K562 (cell line): ENCODE data around the gene TDRKH. TPM values are rescaled to one million over a fixed set of nuclear protein-coding genes. Genes with fewer than 3 reads are reported as not detected.

ENCODE experiments used
- ATAC-seq: fragments of 200-7000 bp; cut with Tn5 transposase; 3 replicates; pipeline ENCODE4 v1.9.1; 2020; ENCODE audit warnings: moderate library complexity
- BruUV-seq: library from RNA; stranded (reverse); fragments of 400-500 nt; replicated peaks from 2 replicates; lab custom pipeline; 2021; lab: Mats Ljungman, UMichigan
- CTCF ChIA-PET: fragments of 300-600 bp; formaldehyde crosslinking; extraction: SDS; loops from one replicate; lab custom pipeline; 2021; ENCODE audit warnings: low intra/inter-chr PET ratio; lab: Yijun Ruan, JAX
- POLR2A ChIA-PET: fragments of 300-600, 350-650 bp; sonication (Branson Sonifier 250); formaldehyde crosslinking; extraction: SDS; loops from one replicate; lab custom pipeline; 2021; ENCODE audit warnings: antibody characterized with exemption, inconsistent platforms; lab: Yijun Ruan, JAX
- DNase-seq, 4 experiments: peaks; one replicate each; pipeline versions ENCODE4 v3.0.0 to v3.0.0-alpha.2; 2011 to 2018; ENCODE audit warnings: low spot score in 3 of 4, mixed read lengths in 3 of 4; ENCODE audit errors: extremely low read depth in 1 of 4
- FAIRE-seq: peaks from 2 replicates; lab custom pipeline; 2011; peaks lifted over from hg19 to GRCh38; lab: Jason Lieb, UNC
- H2AFZ ChIP-seq: 2 replicates; pipeline ENCODE4 v1.6.0; 2011; ENCODE audit warnings: low read depth, low read length, control low read depth, inconsistent platforms
- H3K27ac ChIP-seq: fragments of 200-600 bp; 3 replicates; pipeline ENCODE4 v1.8.0; 2011; ENCODE audit warnings: low read depth, mild to moderate bottlenecking, control low read depth, inconsistent platforms, low read length, moderate library complexity, mixed read lengths; ENCODE audit errors: extremely low read depth
- H3K27me3 ChIP-seq, 2 experiments: fragments of 300-600 bp in 1 of 2; 2 replicates in 1 of 2; 3 replicates in 1 of 2; pipeline versions ENCODE4 v1.6.0 to v1.8.0; 2011; ENCODE audit warnings: inconsistent platforms in 2 of 2, low read length in 2 of 2, mild to moderate bottlenecking in 1 of 2, mixed read lengths in 1 of 2, moderate library complexity in 1 of 2; ENCODE audit not compliant: control insufficient read depth in 2 of 2, insufficient read depth in 2 of 2
- H3K36me3 ChIP-seq: fragments of 300-600 bp; 3 replicates; pipeline ENCODE4 v1.8.0; 2011; ENCODE audit warnings: mild to moderate bottlenecking, low read length, inconsistent platforms; ENCODE audit not compliant: control insufficient read depth, insufficient read depth
- H3K4me1 ChIP-seq, 2 experiments: fragments of 200-600 bp in 1 of 2; replicated peaks in 1 of 2; 2 replicates in 1 of 2; 3 replicates in 1 of 2; pipeline versions ENCODE4 v1.5.1 to v1.8.0; 2011; ENCODE audit warnings: inconsistent platforms in 2 of 2, low read length in 2 of 2, mild to moderate bottlenecking in 1 of 2, mixed read lengths in 1 of 2, moderate library complexity in 1 of 2; ENCODE audit not compliant: control insufficient read depth in 2 of 2, insufficient read depth in 2 of 2
- H3K4me2 ChIP-seq: 2 replicates; pipeline ENCODE4 v1.6.1; 2011; ENCODE audit warnings: low read length, control low read depth, inconsistent platforms, mixed read lengths; ENCODE audit not compliant: insufficient read depth
- H3K4me3 ChIP-seq: fragments of 200-600 bp; sonication (generic), shearing (Covaris generic); 2 replicates; pipeline ENCODE4 v1.5.1; 2016; ENCODE audit warnings: control low read depth, inconsistent platforms
- H3K79me2 ChIP-seq: fragments of 200-600 bp; 3 replicates; pipeline ENCODE4 v1.8.0; 2011; ENCODE audit warnings: low read length, inconsistent platforms; ENCODE audit not compliant: control insufficient read depth, insufficient read depth
- H3K9ac ChIP-seq, 2 experiments: 2 replicates each; pipeline versions ENCODE4 v1.6.0 to v1.6.1; 2011; ENCODE audit warnings: low read depth in 2 of 2, low read length in 2 of 2, control low read depth in 1 of 2, inconsistent platforms in 1 of 2, mild to moderate bottlenecking in 1 of 2, mixed read lengths in 1 of 2; ENCODE audit not compliant: insufficient read depth in 1 of 2
- H3K9me1 ChIP-seq: one replicate; pipeline ENCODE4 v1.6.0; 2011; ENCODE audit warnings: inconsistent platforms, mild to moderate bottlenecking, low read length, moderate library complexity; ENCODE audit not compliant: control insufficient read depth, insufficient read depth
- H3K9me3 ChIP-seq: replicated peaks from 2 replicates; pipeline ENCODE4 v1.5.1; 2011; ENCODE audit warnings: low read depth, low read length, inconsistent platforms; ENCODE audit not compliant: control insufficient read depth, insufficient read depth
- H4K20me1 ChIP-seq: replicated peaks from 2 replicates; pipeline ENCODE4 v1.6.1; 2011; ENCODE audit warnings: low read length, inconsistent platforms, mixed read lengths; ENCODE audit not compliant: control insufficient read depth, insufficient read depth
- DIDO1 ChIP-seq: fragments of 450-650 bp; IDR thresholded peaks from 2 replicates; pipeline ENCODE4 v1.6.1; 2016; ENCODE audit warnings: low read depth, missing biosample characterization, missing genetic modification characterization
- NFE2L1 ChIP-seq: fragments of 450-650 bp; IDR thresholded peaks from 2 replicates; pipeline ENCODE4 v1.6.1; 2016; ENCODE audit warnings: missing genetic modification characterization, low read depth, mild to moderate bottlenecking, missing compliant biosample characterization, moderate library complexity, borderline replicate concordance
- RAD21 ChIP-seq, 2 experiments: fragments of 250-450 bp in 1 of 2; fragments of 450-650 bp in 1 of 2; sonication (Bioruptor Pico) in 1 of 2; formaldehyde crosslinking in 1 of 2; IDR thresholded peaks in 1 of 2; conservative IDR thresholded peaks in 1 of 2; 2 replicates each; pipeline versions ENCODE4 v1.4.0 to v1.8.0; 2020 to 2022; ENCODE audit warnings: mild to moderate bottlenecking in 2 of 2, moderate library complexity in 1 of 2
- RFX7 ChIP-seq: fragments of 250-450 bp; sonication (Bioruptor Pico); IDR thresholded peaks from 2 replicates; pipeline ENCODE4 v1.5.1; 2021; ENCODE audit warnings: mild to moderate bottlenecking
- ZFP36 ChIP-seq: fragments of 150-350 bp; IDR thresholded peaks from 2 replicates; pipeline ENCODE4 v1.6.1; 2018; ENCODE audit warnings: low read length, low read depth; ENCODE audit not compliant: partially characterized antibody
- ZNF696 ChIP-seq: fragments of 250-450 bp; sonication (Bioruptor Pico); conservative IDR thresholded peaks from 2 replicates; pipeline ENCODE4 v1.4.0; 2020; ENCODE audit warnings: mild to moderate bottlenecking, moderate library complexity
- WGBS: fragments of 100-300 bp; shearing (Covaris generic); methylation state at CpG from one replicate; pipeline ENCODE4 v1.1.6; 2016; ENCODE audit warnings: low coverage, mixed read lengths; ENCODE audit not compliant: insufficient coverage; ENCODE audit errors: missing lambda C conversion rate; 5-methylcytosine and 5-hydroxymethylcytosine counted together
- in situ Hi-C: fragments of 300-500 bp; cut with MboI; formaldehyde crosslinking; loops from 4 replicates; pipeline ENCODE4 v1.15.0; 2018; ENCODE audit warnings: inconsistent platforms, mixed read lengths
- intact Hi-C: fragments of 100-400 bp; cut with micrococcal nuclease; formaldehyde crosslinking; loops from 2 replicates; pipeline ENCODE4 v1.14.2; 2022
- polyA plus RNA-seq, 8 experiments: library from polyadenylated mRNA; depleted of rRNA in 4 of 8; stranded (reverse) in 5 of 8; unstranded in 3 of 8; fragments of >200 nt; fragmentation: Nextera tagmentation in 2 of 8; fragmentation: Illumina TruSeq in 1 of 8; extraction: Ambion mirVana in 2 of 8; extraction: Trizol in 1 of 8; gene quantifications; 2 replicates each; pipeline versions ENCODE4 v1.2.1 to v1.2.3, GENCODE V29; 2011 to 2014; ENCODE audit warnings: inconsistent platforms in 1 of 8, missing spikeins in 1 of 8
- total RNA-seq, 7 experiments: library from RNA; depleted of rRNA in 6 of 7; stranded (reverse); fragments of >200 nt in 6 of 7; fragmentation: Illumina TruSeq in 2 of 7; extraction: Trizol in 2 of 7; gene quantifications; 2 replicates each; pipeline versions ENCODE4 v1.2.1 to v1.2.3, GENCODE V29; 2011 to 2021; ENCODE audit warnings: low replicate concordance in 1 of 7

Gene TDRKH
- total and polyA plus RNA-seq, 9 of the 15 experiments (the other 6 are each of a cell fraction or from before 2014, with no cell fraction given) = 4.3 to 21.3 (median 8.4) TPM

DNA sequence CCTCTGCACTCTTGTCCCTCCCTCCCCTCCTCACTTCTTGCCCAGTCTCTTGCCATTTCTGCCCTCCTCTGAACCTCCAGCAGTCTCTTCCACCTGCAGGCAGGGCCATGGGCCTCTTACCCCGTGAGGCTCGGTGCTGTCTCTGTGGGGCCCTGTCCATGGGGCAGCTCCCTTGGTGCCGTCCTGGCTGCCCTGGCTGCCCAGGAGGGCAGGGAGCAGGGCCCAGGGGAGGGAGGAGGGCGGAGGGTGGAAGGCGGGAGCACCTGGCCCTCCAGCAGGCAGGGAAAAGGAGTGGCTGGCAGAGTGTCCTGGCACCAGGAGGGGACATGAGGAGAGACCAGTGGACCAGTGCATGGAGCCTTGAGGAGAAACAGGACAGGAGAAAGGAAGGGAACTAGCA lies 41.3 kb upstream of the TDRKH start, which contains the start of gene RORC:
TSS of gene RORC (minus strand) at position 198 of the 400 bp plus-strand sequence. CDS start at position 160, 38 bp downstream.
- Histone ChIP-seq H3K4me1 (peaks cover 5 to 27% of the 10 kb centered on the region in 2 experiments), H3K9ac (peak within 1 kb of the TSS in 1 of 2 experiments; percentile 85; a peak in 2 of 4 replicates), H3K27ac (no peak within 1 kb of the TSS), H2AFZ (peak within 1 kb of the TSS; percentile 67; the same call in 1 of the 2 replicates), H3K4me3 (no peak within 1 kb of the TSS), H3K36me3 (no peaks in the 10 kb centered on the region), H3K9me3 (no peaks in the 10 kb centered on the region), H3K4me2 (peak within 1 kb of the TSS; percentile 49), H3K27me3 (no peaks in the 10 kb centered on the region; a peak in 2 of 5 replicates)
- intact Hi-C loops (no loop called here), in situ Hi-C loops (loop anchor here (5.0 kb wide), 1 partner anchor 134 kb away; no protein-coding TSS in a partner anchor)
- no peak for FAIRE-seq
- POLR2A ChIA-PET = interaction anchor here (0.5 kb wide), 1 partner anchor 252 kb away, joined by 3 read pairs; no protein-coding TSS in a partner anchor
- DNase-seq = no peak
- TF ChIP-seq DIDO1 (no peak), ZNF696 (CRISPR knock-in tag) (no peak), RFX7 (CRISPR knock-in tag) (no peak)
- TF ChIP-seq, all 486 proteins: peak for 0
- no peak for ATAC-seq
- no TSS peak for BruUV-seq
- WGBS = 33% methylated on average over 5 of the region's 5 CpGs
- peaks cover 3% of the 10 kb centered on the region for H3K9me1 ChIP-seq
- CTCF ChIA-PET = no interaction called here
- no peaks in the 10 kb centered on the region for H3K79me2 ChIP-seq
- no peaks in the 10 kb centered on the region for H4K20me1 ChIP-seq

DNA sequence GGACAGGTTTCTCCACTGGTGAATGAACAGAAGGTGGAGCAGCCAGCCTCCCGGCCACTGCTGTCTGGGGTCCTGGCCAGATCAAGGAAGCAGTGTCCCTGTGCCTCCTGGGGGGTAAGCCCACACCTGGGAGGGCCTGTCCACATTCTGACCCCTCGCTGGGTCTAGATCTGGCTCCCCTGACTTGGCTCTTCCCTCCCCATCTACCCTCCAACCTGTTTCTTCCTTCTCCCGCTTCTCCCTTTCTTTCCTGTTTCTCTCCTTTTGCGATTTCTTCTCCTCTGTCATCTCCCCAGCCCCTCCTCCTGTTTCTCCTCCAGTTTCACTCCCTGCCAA lies 40.9 kb upstream of the TDRKH start:
- ATAC-seq (no peak), FAIRE-seq (no peak), DNase-seq (no peak)
- ChIA-PET CTCF (no interaction called here), POLR2A (no interaction called here)
- intact Hi-C loops (no loop called here), in situ Hi-C loops (loop anchor here (5.0 kb wide), 1 partner anchor 134 kb away; no protein-coding TSS in a partner anchor)
- TF ChIP-seq ZFP36 (no peak), RAD21 (CRISPR knock-in tag; conservative IDR thresholded peaks at IDR 0.05 in 1 of 2, IDR thresholded peaks at IDR 0.05 in 1 of 2) (no peak), NFE2L1 (tag) (no peak)
- Histone ChIP-seq H3K36me3 (no peaks in the 10 kb centered on the region), H3K4me1 (peaks cover 5 to 27% of the 10 kb centered on the region in 2 experiments), H3K27ac (no peak overlapping the region), H2AFZ (peak overlapping the region; percentile 67; the same call in 1 of the 2 replicates), H3K9ac (peak overlapping the region in 1 of 2 experiments; percentile 85; a peak in 2 of 4 replicates), H3K79me2 (no peaks in the 10 kb centered on the region), H3K4me3 (no peak overlapping the region), H3K27me3 (peaks cover 0 to 3% of the 10 kb centered on the region in 2 experiments; a peak in 2 of 5 replicates), H3K9me3 (no peaks in the 10 kb centered on the region), H3K4me2 (peak overlapping the region; percentile 49; the same call in 1 of the 2 replicates), H4K20me1 (no peaks in the 10 kb centered on the region), H3K9me1 (peaks cover 3% of the 10 kb centered on the region)
- 58% methylated on average over 2 of the region's 4 CpGs for WGBS
- BruUV-seq = no TSS peak
